ENCODE measurements around the gene SLC2A11. TPM values are rescaled to one million over a fixed set of nuclear protein-coding genes. Genes with fewer than 3 reads are reported as not detected.

Gene SLC2A11
- polyA plus RNA-seq, 1 donor from 2014 or later: 45.7 TPM

DNA sequence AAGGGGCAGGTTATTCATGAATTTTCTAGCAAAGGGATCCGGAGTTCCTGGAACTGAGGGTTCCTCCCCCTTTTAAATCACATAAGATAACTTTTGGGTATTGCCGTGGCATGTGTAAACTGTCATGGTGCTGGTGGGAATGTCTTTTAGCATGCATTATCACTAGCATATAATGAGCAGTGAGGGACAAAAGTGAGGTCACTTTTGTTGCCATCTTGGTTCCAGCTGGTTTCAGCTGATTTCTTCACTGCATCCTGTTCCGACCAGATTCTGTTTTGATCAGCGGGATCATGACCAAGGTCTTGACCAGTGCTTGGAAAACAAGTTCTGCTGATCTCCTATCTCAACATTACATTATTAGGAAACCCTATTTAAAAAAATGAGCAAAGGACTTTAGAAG is 43.9 kb downstream of the SLC2A11 start:
- Histone ChIP-seq H3K36me3 (ENCODE audit: insufficient read depth, low read length) (no peaks in the 10 kb centered on the region), H3K79me2 (replicated peaks; ENCODE audit: insufficient read depth, low read length) (no peaks in the 10 kb centered on the region), H3K4me2 (ENCODE audit: low read length) (no peak overlapping the region), H4K20me1 (ENCODE audit: insufficient read depth) (no peaks in the 10 kb centered on the region), H3K9ac (ENCODE audit: low read length) (no peak overlapping the region), H3K4me3 (ENCODE audit: low read length) (no peak overlapping the region), H3K9me2 (ENCODE audit: insufficient read depth, low read length) (no peaks in the 10 kb centered on the region), H3K9me3 (ENCODE audit: low read length) (no peaks in the 10 kb centered on the region), H3K27me3 (ENCODE audit: insufficient read depth, low read depth, low read length) (no peaks in the 10 kb centered on the region), H2AFZ (ENCODE audit: low read depth, low read length) (no peak overlapping the region), H3K27ac (ENCODE audit: low read length) (no peak overlapping the region), H3F3A (ENCODE audit: insufficient read depth, low read length, poor library complexity, severe bottlenecking) (no peaks in the 10 kb centered on the region)
- TF ChIP-seq MXI1 (conservative IDR thresholded peaks at IDR 0.05; ENCODE audit: poor library complexity, severe bottlenecking): no peak

DNA sequence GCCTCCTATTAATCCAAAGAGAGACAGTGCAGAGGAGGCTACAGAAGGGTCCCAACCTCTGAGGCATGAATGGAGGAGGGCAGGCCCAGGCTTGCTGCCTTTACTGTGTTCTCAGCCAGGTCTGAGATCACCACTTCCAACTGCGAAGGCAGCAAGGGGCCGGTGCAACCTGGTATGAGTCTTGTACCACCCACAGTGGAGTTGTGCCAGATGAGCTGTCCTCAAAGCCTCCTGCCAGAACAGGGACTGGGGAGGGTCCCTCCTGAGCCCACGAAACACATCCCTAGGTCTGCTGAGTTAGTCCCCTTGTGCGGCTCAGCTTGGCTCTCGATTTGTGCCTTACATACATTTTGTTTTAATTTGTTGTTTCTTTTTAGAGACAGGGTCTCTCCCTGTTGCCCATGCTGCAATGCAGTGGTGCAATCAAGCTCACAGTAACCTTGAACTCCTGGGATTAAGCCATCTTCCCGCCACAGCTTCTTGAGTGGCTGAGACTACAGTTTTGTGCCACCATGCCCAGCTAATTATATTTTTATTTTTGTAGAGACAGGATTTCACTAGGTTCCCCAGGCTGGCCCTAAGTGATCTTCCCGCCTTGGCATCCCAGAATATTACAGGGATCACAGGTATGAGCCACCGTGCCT is 45.8 kb downstream of the SLC2A11 start:
- Histone ChIP-seq H3K4me2 (ENCODE audit: low read length) (no peak overlapping the region), H3K9me2 (ENCODE audit: insufficient read depth, low read length) (no peaks in the 10 kb centered on the region)

DNA sequence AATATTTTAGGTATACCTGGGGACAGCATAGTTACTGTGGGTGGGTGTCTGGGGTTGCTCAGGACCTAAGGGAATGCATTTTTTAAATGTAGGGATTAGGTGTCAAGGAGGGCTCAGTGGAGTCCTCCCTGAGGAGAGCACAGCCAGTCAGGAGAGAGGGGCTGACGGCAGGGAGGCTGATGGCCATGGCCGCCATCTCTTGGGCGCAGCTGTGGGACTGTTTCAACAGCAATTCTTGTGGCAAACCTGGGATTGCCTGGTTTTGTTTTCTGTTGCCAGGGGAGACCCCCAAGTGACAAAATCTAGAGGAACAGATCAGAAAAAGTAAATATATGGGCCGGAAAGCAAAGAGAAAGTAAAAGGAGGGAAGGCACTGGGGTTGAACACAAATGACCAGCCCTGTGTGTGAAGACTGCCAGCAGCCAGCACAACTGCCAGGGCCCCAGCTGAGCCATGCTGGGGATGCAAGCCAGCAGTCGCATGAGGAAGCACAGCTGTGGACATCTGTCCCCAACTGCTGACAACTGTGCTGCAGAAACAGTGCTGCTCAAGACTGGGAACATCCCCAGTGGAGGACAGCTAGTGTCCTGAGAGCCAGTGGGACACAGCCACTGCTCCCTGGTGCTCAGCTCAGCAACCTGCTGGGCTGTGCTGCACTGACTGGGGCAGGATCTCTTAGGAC is 47.0 kb downstream of the SLC2A11 start:
- Histone ChIP-seq H3K9me2 (ENCODE audit: insufficient read depth, low read length) (no peaks in the 10 kb centered on the region), H3K9ac (ENCODE audit: low read length) (no peak overlapping the region), H4K20me1 (ENCODE audit: insufficient read depth) (no peaks in the 10 kb centered on the region), H3K4me3 (ENCODE audit: low read length) (no peak overlapping the region), H3K27me3 (ENCODE audit: insufficient read depth, low read depth, low read length) (no peaks in the 10 kb centered on the region), H2AFZ (ENCODE audit: low read depth, low read length) (no peak overlapping the region), H3K36me3 (ENCODE audit: insufficient read depth, low read length) (no peaks in the 10 kb centered on the region), H3K79me2 (replicated peaks; ENCODE audit: insufficient read depth, low read length) (no peaks in the 10 kb centered on the region), H3K4me2 (ENCODE audit: low read length) (no peak overlapping the region), H3K9me3 (ENCODE audit: low read length) (no peaks in the 10 kb centered on the region), H3K27ac (ENCODE audit: low read length) (no peak overlapping the region), H3F3A (ENCODE audit: insufficient read depth, low read length, poor library complexity, severe bottlenecking) (no peaks in the 10 kb centered on the region)
- TF ChIP-seq EP300 (conservative IDR thresholded peaks at IDR 0.05; ENCODE audit: poor library complexity, severe bottlenecking) (no peak), TAF1 (IDR thresholded peaks at IDR 0.05; ENCODE audit: low read depth) (no peak), RAD21 (conservative IDR thresholded peaks at IDR 0.05) (no peak), MXI1 (conservative IDR thresholded peaks at IDR 0.05; ENCODE audit: poor library complexity, severe bottlenecking) (no peak), EZH2 (IDR thresholded peaks at IDR 0.05; ENCODE audit: borderline replicate concordance, insufficient read depth, low read length, poor library complexity, severe bottlenecking) (no peak), SMC3 (conservative IDR thresholded peaks at IDR 0.05; ENCODE audit: poor library complexity) (no peak), POLR2AphosphoS5 (IDR thresholded peaks at IDR 0.05) (no peak)
- TF ChIP-seq, protein P1, sequence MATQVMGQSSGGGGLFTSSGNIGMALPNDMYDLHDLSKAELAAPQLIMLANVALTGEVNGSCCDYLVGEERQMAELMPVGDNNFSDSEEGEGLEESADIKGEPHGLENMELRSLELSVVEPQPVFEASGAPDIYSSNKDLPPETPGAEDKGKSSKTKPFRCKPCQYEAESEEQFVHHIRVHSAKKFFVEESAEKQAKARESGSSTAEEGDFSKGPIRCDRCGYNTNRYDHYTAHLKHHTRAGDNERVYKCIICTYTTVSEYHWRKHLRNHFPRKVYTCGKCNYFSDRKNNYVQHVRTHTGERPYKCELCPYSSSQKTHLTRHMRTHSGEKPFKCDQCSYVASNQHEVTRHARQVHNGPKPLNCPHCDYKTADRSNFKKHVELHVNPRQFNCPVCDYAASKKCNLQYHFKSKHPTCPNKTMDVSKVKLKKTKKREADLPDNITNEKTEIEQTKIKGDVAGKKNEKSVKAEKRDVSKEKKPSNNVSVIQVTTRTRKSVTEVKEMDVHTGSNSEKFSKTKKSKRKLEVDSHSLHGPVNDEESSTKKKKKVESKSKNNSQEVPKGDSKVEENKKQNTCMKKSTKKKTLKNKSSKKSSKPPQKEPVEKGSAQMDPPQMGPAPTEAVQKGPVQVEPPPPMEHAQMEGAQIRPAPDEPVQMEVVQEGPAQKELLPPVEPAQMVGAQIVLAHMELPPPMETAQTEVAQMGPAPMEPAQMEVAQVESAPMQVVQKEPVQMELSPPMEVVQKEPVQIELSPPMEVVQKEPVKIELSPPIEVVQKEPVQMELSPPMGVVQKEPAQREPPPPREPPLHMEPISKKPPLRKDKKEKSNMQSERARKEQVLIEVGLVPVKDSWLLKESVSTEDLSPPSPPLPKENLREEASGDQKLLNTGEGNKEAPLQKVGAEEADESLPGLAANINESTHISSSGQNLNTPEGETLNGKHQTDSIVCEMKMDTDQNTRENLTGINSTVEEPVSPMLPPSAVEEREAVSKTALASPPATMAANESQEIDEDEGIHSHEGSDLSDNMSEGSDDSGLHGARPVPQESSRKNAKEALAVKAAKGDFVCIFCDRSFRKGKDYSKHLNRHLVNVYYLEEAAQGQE (IDR thresholded peaks at IDR 0.05; ENCODE audit: borderline replicate concordance): no peak
- TF ChIP-seq, protein P2, sequence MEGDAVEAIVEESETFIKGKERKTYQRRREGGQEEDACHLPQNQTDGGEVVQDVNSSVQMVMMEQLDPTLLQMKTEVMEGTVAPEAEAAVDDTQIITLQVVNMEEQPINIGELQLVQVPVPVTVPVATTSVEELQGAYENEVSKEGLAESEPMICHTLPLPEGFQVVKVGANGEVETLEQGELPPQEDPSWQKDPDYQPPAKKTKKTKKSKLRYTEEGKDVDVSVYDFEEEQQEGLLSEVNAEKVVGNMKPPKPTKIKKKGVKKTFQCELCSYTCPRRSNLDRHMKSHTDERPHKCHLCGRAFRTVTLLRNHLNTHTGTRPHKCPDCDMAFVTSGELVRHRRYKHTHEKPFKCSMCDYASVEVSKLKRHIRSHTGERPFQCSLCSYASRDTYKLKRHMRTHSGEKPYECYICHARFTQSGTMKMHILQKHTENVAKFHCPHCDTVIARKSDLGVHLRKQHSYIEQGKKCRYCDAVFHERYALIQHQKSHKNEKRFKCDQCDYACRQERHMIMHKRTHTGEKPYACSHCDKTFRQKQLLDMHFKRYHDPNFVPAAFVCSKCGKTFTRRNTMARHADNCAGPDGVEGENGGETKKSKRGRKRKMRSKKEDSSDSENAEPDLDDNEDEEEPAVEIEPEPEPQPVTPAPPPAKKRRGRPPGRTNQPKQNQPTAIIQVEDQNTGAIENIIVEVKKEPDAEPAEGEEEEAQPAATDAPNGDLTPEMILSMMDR (IDR thresholded peaks at IDR 0.05; ENCODE audit: poor library complexity, severe bottlenecking): no peak

More for the DNA sequence above, 45.8 kb downstream of the SLC2A11 start:
- Histone ChIP-seq H4K20me1 (ENCODE audit: insufficient read depth) (no peaks in the 10 kb centered on the region), H3K79me2 (replicated peaks; ENCODE audit: insufficient read depth, low read length) (no peaks in the 10 kb centered on the region), H3K36me3 (ENCODE audit: insufficient read depth, low read length) (no peaks in the 10 kb centered on the region), H3K4me3 (ENCODE audit: low read length) (no peak overlapping the region), H3K9me3 (ENCODE audit: low read length) (no peaks in the 10 kb centered on the region), H3K27ac (ENCODE audit: low read length) (no peak overlapping the region), H2AFZ (ENCODE audit: low read depth, low read length) (no peak overlapping the region), H3F3A (ENCODE audit: insufficient read depth, low read length, poor library complexity, severe bottlenecking) (no peaks in the 10 kb centered on the region), H3K27me3 (ENCODE audit: insufficient read depth, low read depth, low read length) (no peaks in the 10 kb centered on the region), H3K9ac (ENCODE audit: low read length) (no peak overlapping the region)
- TF ChIP-seq TAF1 (IDR thresholded peaks at IDR 0.05; ENCODE audit: low read depth) (no peak), EP300 (conservative IDR thresholded peaks at IDR 0.05; ENCODE audit: poor library complexity, severe bottlenecking) (no peak), POLR2AphosphoS5 (IDR thresholded peaks at IDR 0.05) (no peak), MXI1 (conservative IDR thresholded peaks at IDR 0.05; ENCODE audit: poor library complexity, severe bottlenecking) (no peak)
- TF ChIP-seq, protein P1 (IDR thresholded peaks at IDR 0.05; ENCODE audit: borderline replicate concordance): no peak
